ENCODE data around the gene NDUFB10. TPM values are rescaled to one million over a fixed set of nuclear protein-coding genes. Genes with fewer than 3 reads are reported as not detected.

Gene NDUFB10
- total and polyA plus RNA-seq, 2 donors from 2014 or later, result 123 to 432 TPM

DNA sequence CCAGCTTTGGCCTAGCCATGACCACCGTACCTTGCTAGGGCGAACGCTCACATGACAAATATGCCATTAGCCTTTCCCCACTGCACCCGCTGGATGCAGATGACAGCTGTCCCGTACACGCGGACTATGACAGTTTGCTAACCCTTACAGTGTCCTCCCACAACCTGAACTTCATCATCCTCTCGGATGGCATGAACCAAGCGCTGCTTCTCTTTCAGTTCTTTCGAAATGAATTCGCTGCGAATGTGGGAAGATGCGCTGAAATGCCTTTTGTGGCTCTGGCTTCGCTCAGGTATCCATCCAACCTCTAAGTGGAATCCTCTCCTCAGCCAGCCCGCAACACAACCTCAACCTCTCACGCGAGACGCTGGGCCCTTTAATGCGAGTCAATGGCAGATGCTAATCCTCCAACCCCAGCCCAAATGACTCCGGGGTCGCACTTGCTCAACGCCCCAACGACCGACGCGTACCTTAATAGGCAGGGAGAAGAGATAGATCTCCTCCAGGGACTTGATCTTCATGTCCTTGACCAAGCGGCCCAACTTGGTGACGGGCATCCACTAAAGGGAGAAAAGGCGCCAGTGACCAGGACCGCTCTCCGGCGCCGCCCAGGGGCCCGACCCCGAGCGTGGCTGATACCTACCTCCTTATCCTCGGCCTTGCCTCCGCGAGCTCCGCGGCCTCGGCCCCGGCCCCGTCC is 4.6 kb downstream of the NDUFB10 start:
- intact Hi-C loops (cut with DNase I), result no loop called here
- H3K27me3 ChIP-seq (ENCODE audit: control insufficient read depth, insufficient read depth, low read length), result no peaks in the 10 kb centered on the region
- H3K36me3 ChIP-seq (ENCODE audit: control insufficient read depth in 2 of 3, insufficient read depth in 3 of 3, low read length in 3 of 3), result peaks cover 0 to 6% (median 6%) of the 10 kb centered on the region in 3 donors
- no peaks in the 10 kb centered on the region for H3K9me3 ChIP-seq (ENCODE audit: control insufficient read depth in 2 of 3, insufficient read depth in 1 of 3, low read length in 3 of 3)
- TF ChIP-seq, protein P1, sequence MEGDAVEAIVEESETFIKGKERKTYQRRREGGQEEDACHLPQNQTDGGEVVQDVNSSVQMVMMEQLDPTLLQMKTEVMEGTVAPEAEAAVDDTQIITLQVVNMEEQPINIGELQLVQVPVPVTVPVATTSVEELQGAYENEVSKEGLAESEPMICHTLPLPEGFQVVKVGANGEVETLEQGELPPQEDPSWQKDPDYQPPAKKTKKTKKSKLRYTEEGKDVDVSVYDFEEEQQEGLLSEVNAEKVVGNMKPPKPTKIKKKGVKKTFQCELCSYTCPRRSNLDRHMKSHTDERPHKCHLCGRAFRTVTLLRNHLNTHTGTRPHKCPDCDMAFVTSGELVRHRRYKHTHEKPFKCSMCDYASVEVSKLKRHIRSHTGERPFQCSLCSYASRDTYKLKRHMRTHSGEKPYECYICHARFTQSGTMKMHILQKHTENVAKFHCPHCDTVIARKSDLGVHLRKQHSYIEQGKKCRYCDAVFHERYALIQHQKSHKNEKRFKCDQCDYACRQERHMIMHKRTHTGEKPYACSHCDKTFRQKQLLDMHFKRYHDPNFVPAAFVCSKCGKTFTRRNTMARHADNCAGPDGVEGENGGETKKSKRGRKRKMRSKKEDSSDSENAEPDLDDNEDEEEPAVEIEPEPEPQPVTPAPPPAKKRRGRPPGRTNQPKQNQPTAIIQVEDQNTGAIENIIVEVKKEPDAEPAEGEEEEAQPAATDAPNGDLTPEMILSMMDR (IDR thresholded peaks at IDR 0.05; ENCODE audit: borderline replicate concordance, extremely low read depth, insufficient read depth), result no peak
- peak overlapping the region; percentile 45 to 93 (median 71) for H3K9ac ChIP-seq (ENCODE audit: low read length in 3 of 3)
- H3K4me1 ChIP-seq (ENCODE audit: control insufficient read depth in 2 of 3, insufficient read depth in 2 of 3, low read depth in 1 of 3, low read length in 3 of 3), result peaks cover 0 to 20% (median 18%) of the 10 kb centered on the region in 3 donors
- peak overlapping the region; percentile 61 to 80 (median 76) for H3K4me3 ChIP-seq (ENCODE audit: low read length in 3 of 3)
- DNase-seq, result peak; percentile 54 to 85 (median 61)
- FAIRE-seq, result no peak
- peak overlapping the region; percentile 93 to 95 for H3K27ac ChIP-seq (ENCODE audit: low read depth in 2 of 2, low read length in 2 of 2)

DNA sequence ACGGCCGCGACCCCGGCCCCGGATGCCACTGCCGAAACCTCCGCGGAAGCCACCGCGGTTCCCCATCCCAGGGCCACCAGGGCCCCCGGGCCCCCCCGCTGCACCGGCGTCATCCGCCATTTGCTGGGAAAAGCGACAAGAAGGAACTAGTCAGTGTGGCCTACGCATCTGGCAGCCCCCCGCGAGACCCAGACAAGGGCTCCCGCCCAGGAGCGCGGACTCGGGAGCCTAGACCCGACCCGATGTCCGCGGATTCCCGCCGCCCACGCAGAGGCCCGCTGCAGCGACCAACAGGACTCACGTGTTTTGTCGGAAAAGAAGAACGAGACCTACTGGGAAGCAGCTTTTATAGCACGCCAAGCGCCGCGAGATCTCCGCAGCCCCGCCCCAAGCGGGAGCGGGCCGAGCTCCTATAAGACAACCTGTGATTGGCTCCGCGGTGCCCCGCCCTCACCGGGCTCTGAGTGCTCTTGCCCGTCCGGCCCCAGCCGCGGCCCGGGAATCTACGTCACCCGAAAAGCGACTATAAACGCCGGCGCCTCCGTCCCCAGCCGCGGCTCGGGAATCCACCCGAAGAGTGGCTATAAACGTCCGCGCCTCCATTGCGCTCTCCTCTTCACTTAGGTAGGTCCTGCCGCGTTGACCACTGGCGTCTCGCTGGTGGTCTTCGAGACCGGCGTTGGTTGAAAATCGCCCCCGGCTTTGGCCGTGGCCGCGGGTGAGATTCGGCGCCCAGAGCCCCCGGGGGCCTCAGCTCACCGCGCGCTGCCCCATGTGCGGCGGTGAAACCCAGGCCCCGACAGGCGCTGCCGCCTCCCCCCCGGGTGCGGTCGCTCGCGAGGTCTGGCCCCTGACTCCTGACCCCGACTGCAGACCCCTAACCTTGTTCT is 5.4 kb downstream of the NDUFB10 start, which contains the start of gene RPS2:
Gene RPS2, minus strand, starts transcription at position 321 of the 890 bp plus-strand sequence. Its CDS starts 201 bp downstream, at position 120.
- DNase-seq (peak; percentile 99 to 100 (median 99)), FAIRE-seq (peak; percentile 95)
- Histone ChIP-seq H3K4me1 (ENCODE audit: control insufficient read depth in 2 of 3, insufficient read depth in 2 of 3, low read depth in 1 of 3, low read length in 3 of 3) (peaks cover 0 to 20% (median 17%) of the 10 kb centered on the region in 3 donors), H3K9me3 (ENCODE audit: control insufficient read depth in 2 of 3, insufficient read depth in 1 of 3, low read length in 3 of 3) (no peaks in the 10 kb centered on the region), H3K9ac (ENCODE audit: low read length in 3 of 3) (peak within 1 kb of the TSS; percentile 55 to 96 (median 93)), H3K27me3 (ENCODE audit: control insufficient read depth, insufficient read depth, low read length) (no peaks in the 10 kb centered on the region), H3K36me3 (ENCODE audit: control insufficient read depth in 2 of 3, insufficient read depth in 3 of 3, low read length in 3 of 3) (peaks cover 0 to 6% (median 6%) of the 10 kb centered on the region in 3 donors), H3K27ac (ENCODE audit: low read depth in 2 of 2, low read length in 2 of 2) (peak within 1 kb of the TSS; percentile 93 to 95), H3K4me3 (ENCODE audit: low read length in 3 of 3) (peak within 1 kb of the TSS; percentile 73 to 86 (median 76))
- intact Hi-C loops (cut with DNase I), result no loop called here
- TF ChIP-seq, protein P1 (IDR thresholded peaks at IDR 0.05; ENCODE audit: borderline replicate concordance, extremely low read depth, insufficient read depth), result no peak

DNA sequence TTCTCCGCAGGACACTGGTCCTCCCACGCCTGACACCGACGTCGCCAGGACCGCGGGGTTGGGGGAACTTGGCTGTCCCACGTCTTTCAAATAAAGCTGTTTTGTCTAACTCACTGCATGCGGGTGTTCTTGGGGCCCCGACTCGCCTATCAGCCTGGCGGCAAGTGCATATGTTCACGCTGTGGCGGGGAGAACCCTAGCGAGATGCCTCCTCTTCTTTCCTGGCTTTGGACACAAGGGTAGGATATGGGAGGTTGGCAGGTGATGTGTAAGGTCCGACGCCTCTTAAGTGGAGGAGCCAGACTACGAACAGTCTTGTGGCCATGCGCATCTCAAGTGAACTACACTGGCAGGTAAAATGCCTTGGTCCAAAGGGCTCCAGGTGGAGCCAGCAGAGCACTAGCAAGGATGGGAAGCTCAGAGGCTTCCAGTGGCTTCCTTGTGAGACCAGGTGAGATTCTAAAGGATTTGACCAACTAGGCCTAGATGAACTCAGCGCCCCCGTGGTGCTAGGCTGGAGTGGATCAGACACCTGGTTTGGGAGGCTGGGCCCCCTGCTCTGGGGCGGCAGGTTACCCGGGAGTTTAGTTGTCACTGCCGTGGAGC is 6.2 kb downstream of the NDUFB10 start:
- peak overlapping the region; percentile 71 to 86 (median 76) for H3K4me3 ChIP-seq (ENCODE audit: low read length in 3 of 3)
- TF ChIP-seq, protein P1 (IDR thresholded peaks at IDR 0.05; ENCODE audit: borderline replicate concordance, extremely low read depth, insufficient read depth), result no peak
- no peaks in the 10 kb centered on the region for H3K9me3 ChIP-seq (ENCODE audit: control insufficient read depth in 2 of 3, insufficient read depth in 1 of 3, low read length in 3 of 3)
- no peak for FAIRE-seq
- peak overlapping the region; percentile 92 to 95 for H3K27ac ChIP-seq (ENCODE audit: low read depth in 2 of 2, low read length in 2 of 2)
- peaks cover 0 to 6% (median 6%) of the 10 kb centered on the region in 3 donors for H3K36me3 ChIP-seq (ENCODE audit: control insufficient read depth in 2 of 3, insufficient read depth in 3 of 3, low read length in 3 of 3)
- intact Hi-C loops (cut with DNase I), result no loop called here
- peaks cover 0 to 16% (median 13%) of the 10 kb centered on the region in 3 donors for H3K4me1 ChIP-seq (ENCODE audit: control insufficient read depth in 2 of 3, insufficient read depth in 2 of 3, low read depth in 1 of 3, low read length in 3 of 3)
- no peak for DNase-seq
- H3K9ac ChIP-seq (ENCODE audit: low read length in 3 of 3), result peak overlapping the region; percentile 48 to 96 (median 93)
- H3K27me3 ChIP-seq (ENCODE audit: control insufficient read depth, insufficient read depth, low read length), result no peaks in the 10 kb centered on the region
